Frontal cortex (tissue), 4 donors: ENCODE data around the gene BMERB1. TPM values are rescaled to one million over a fixed set of nuclear protein-coding genes. Genes with fewer than 3 reads are reported as not detected.
A peak's percentile ranks its signal among the peaks of the same experiment; 100 is the strongest.
"Not testable (repeated sequence)": the region's sequence is repeated elsewhere in the genome, so short reads cannot be mapped to it uniquely, and the experiment has no call there.

Experiments
- DNase-seq, 2 donors: peaks; one replicate each; pipeline ENCODE4 v3.0.0; 2012; ENCODE audit warnings: low spot score in 2 of 2
- FAIRE-seq: peaks from 2 replicates; lab custom pipeline; 2012; peaks lifted over from hg19 to GRCh38; lab: Jason Lieb, UNC
- total RNA-seq: library from RNA; depleted of rRNA; stranded (reverse); fragments of >200 nt; gene quantifications from one replicate; pipeline ENCODE4 v1.2.3, GENCODE V29; 2014
- donor health status: control.
- donor health status: control.
- donor health status: control.

The BMERB1 gene
- 81.1 TPM for total RNA-seq

GRCh38 chr16:15434425-15435215, at the start of gene BMERB1:
Gene BMERB1 (plus strand): TSS chr16:15434588. CDS start chr16:15434654, 66 bp downstream.
- FAIRE-seq, result no peak
- DNase-seq, result peak; percentile 68 to 81

- not testable (repeated sequence) for DNase-seq, FAIRE-seq
Measured at GRCh38 chr16:15388060-15388459, 46.3 kb upstream of the BMERB1 start.

- not testable (repeated sequence) for DNase-seq, FAIRE-seq
Measured at GRCh38 chr16:15389916-15390315, 44.5 kb upstream of the BMERB1 start.

- not testable (repeated sequence) for FAIRE-seq, DNase-seq
Measured at GRCh38 chr16:15393025-15393424, 41.4 kb upstream of the BMERB1 start.

GRCh38 chr16:15395631-15396508, 38.5 kb upstream of the BMERB1 start, which contains the start of gene MPV17L:
Gene MPV17L (plus strand): TSS chr16:15395754. CDS start chr16:15395898, 144 bp downstream.
- not testable (repeated sequence) for FAIRE-seq

GRCh38 chr16:15396509-15396829, 37.9 kb upstream of the BMERB1 start:
- not testable (repeated sequence) for DNase-seq, FAIRE-seq

More at GRCh38 chr16:15395631-15396508, 38.5 kb upstream of the BMERB1 start, which contains the start of gene MPV17L:
- peak; percentile 39 to 43 for DNase-seq

- FAIRE-seq (no peak), DNase-seq (no peak)
Measured at GRCh38 chr16:15396948-15397594, 37.3 kb upstream of the BMERB1 start.

- DNase-seq (no peak), FAIRE-seq (no peak)
Measured at GRCh38 chr16:15398618-15399316, 35.6 kb upstream of the BMERB1 start.

- DNase-seq (no peak), FAIRE-seq (no peak)
Measured at GRCh38 chr16:15399317-15399716, 35.1 kb upstream of the BMERB1 start.

- DNase-seq, FAIRE-seq: not testable (repeated sequence)
Measured at GRCh38 chr16:15400314-15400713, 34.1 kb upstream of the BMERB1 start.

GRCh38 chr16:15401972-15402371, 32.4 kb upstream of the BMERB1 start:
- FAIRE-seq (no peak), DNase-seq (no peak)

- FAIRE-seq, result no peak
Measured at GRCh38 chr16:15403392-15403995, 30.9 kb upstream of the BMERB1 start.

GRCh38 chr16:15404091-15404490, 30.3 kb upstream of the BMERB1 start:
- not testable (repeated sequence) for FAIRE-seq

More at GRCh38 chr16:15403392-15403995, 30.9 kb upstream of the BMERB1 start:
- no peak for DNase-seq

GRCh38 chr16:15404792-15405191, 29.6 kb upstream of the BMERB1 start:
- FAIRE-seq (no peak), DNase-seq (no peak)

More at GRCh38 chr16:15404091-15404490, 30.3 kb upstream of the BMERB1 start:
- not testable (repeated sequence) for DNase-seq

GRCh38 chr16:15407756-15408155, 26.6 kb upstream of the BMERB1 start:
- DNase-seq, FAIRE-seq: not testable (repeated sequence)

GRCh38 chr16:15409476-15409875, 24.9 kb upstream of the BMERB1 start:
- FAIRE-seq, DNase-seq: not testable (repeated sequence)

- FAIRE-seq (no peak), DNase-seq (no peak)
Measured at GRCh38 chr16:15415511-15415985, 18.8 kb upstream of the BMERB1 start.

GRCh38 chr16:15417197-15417596, 17.2 kb upstream of the BMERB1 start:
- FAIRE-seq (no peak), DNase-seq (no peak)

- DNase-seq (no peak), FAIRE-seq (no peak)
Measured at GRCh38 chr16:15418206-15418605, 16.2 kb upstream of the BMERB1 start.
